Fibroblast of peridontal ligament (primary cell): ENCODE measurements around the gene RBM25.
"Not testable (repeated sequence)": the region's sequence is repeated elsewhere in the genome, so short reads cannot be mapped to it uniquely, and the experiment has no call there.

Experiments
- DNase-seq: peaks from one replicate; pipeline ENCODE4 v3.0.0-alpha.2; 2010; ENCODE audit errors: extremely low read depth

RBM25 gene

GRCh38 chr14:73168691-73169090 is 110.4 kb downstream of the RBM25 start:
- no peak for DNase-seq

GRCh38 chr14:73169855-73170254 is 111.5 kb downstream of the RBM25 start:
- DNase-seq: not testable (repeated sequence)

- no peak for DNase-seq
Measured at GRCh38 chr14:73170686-73171085, 112.4 kb downstream of the RBM25 start.

- no peak for DNase-seq
Measured at GRCh38 chr14:73172500-73172899, 114.2 kb downstream of the RBM25 start.

- DNase-seq: peak; percentile 82
Measured at GRCh38 chr14:73173092-73173735, 114.9 kb downstream of the RBM25 start.
